Loucy (cell line): ENCODE data around the gene PCNX4.

Experiments used
- H2AFZ ChIP-seq: fragments of 200-600 bp; sonication (generic); 2 replicates; pipeline ENCODE4 v1.6.0; 2016; ENCODE audit warnings: antibody characterized with exemption, mild to moderate bottlenecking, low read length, moderate library complexity
- H3F3A ChIP-seq: fragments of 200-600 bp; 2 replicates; pipeline ENCODE4 v1.6.0; 2016; ENCODE audit warnings: antibody characterized with exemption, low read depth, mild to moderate bottlenecking
- H3K27me3 ChIP-seq: fragments of 200-600 bp; sonication (generic); 2 replicates; pipeline ENCODE4 v1.6.1; 2014; ENCODE audit warnings: low read length, mild to moderate bottlenecking; ENCODE audit not compliant: insufficient read depth, poor library complexity, severe bottlenecking
- H3K36me3 ChIP-seq: fragments of 200-600 bp; sonication (generic); 2 replicates; pipeline ENCODE4 v1.6.1; 2016; ENCODE audit warnings: low read length; ENCODE audit not compliant: insufficient read depth
- H3K4me1 ChIP-seq: fragments of 200-600 bp; sonication (generic); 2 replicates; pipeline ENCODE4 v1.5.1; 2014; ENCODE audit warnings: low read length, mild to moderate bottlenecking; ENCODE audit not compliant: insufficient read depth, poor library complexity, severe bottlenecking
- H3K4me2 ChIP-seq: fragments of 200-600 bp; sonication (generic); 2 replicates; pipeline ENCODE4 v1.6.0; 2014; ENCODE audit warnings: antibody characterized with exemption, low read length, low read depth, mild to moderate bottlenecking; ENCODE audit not compliant: poor library complexity, severe bottlenecking
- H3K4me3 ChIP-seq: fragments of 200-600 bp; sonication (generic); 2 replicates; pipeline ENCODE4 v1.5.1; 2014; ENCODE audit warnings: low read length, mild to moderate bottlenecking, mixed read lengths; ENCODE audit not compliant: poor library complexity, severe bottlenecking
- H3K79me2 ChIP-seq: fragments of 200-600 bp; sonication (generic); 2 replicates; pipeline ENCODE4 v1.6.1; 2014; ENCODE audit warnings: low read length; ENCODE audit not compliant: insufficient read depth
- H3K9ac ChIP-seq: fragments of 200-600 bp; sonication (generic); 2 replicates; pipeline ENCODE4 v1.6.0; 2014; ENCODE audit warnings: mild to moderate bottlenecking, low read depth, low read length, moderate library complexity; ENCODE audit not compliant: poor library complexity, severe bottlenecking
- H3K9me2 ChIP-seq: fragments of 200-600 bp; sonication (generic); replicated peaks from 2 replicates; pipeline ENCODE4 v1.6.1; 2016; ENCODE audit warnings: low read depth, low read length, mixed read lengths
- H3K9me3 ChIP-seq: fragments of 200-600 bp; sonication (generic); 2 replicates; pipeline ENCODE4 v1.6.1; 2014; ENCODE audit warnings: mild to moderate bottlenecking, antibody characterized with exemption, low read length, low read depth; ENCODE audit not compliant: insufficient read depth
- H4K20me1 ChIP-seq: fragments of 200-600 bp; sonication (generic); 2 replicates; pipeline ENCODE4 v1.6.0; 2014; ENCODE audit warnings: antibody characterized with exemption, low read length, mild to moderate bottlenecking; ENCODE audit not compliant: insufficient read depth, poor library complexity, severe bottlenecking
- EZH2phosphoT487 ChIP-seq: fragments of 200-600 bp; IDR thresholded peaks from 2 replicates; pipeline ENCODE4 v1.6.1; 2018; ENCODE audit warnings: antibody characterized with exemption, mild to moderate bottlenecking, moderate library complexity, borderline replicate concordance
- TF ChIP-seq, protein P1 (sequence below): fragments of 200-600 bp; sonication (generic); conservative IDR thresholded peaks from 2 replicates; pipeline ENCODE4 v1.5.1; 2014; ENCODE audit warnings: mild to moderate bottlenecking, antibody characterized with exemption, low read length

The PCNX4 gene

DNA sequence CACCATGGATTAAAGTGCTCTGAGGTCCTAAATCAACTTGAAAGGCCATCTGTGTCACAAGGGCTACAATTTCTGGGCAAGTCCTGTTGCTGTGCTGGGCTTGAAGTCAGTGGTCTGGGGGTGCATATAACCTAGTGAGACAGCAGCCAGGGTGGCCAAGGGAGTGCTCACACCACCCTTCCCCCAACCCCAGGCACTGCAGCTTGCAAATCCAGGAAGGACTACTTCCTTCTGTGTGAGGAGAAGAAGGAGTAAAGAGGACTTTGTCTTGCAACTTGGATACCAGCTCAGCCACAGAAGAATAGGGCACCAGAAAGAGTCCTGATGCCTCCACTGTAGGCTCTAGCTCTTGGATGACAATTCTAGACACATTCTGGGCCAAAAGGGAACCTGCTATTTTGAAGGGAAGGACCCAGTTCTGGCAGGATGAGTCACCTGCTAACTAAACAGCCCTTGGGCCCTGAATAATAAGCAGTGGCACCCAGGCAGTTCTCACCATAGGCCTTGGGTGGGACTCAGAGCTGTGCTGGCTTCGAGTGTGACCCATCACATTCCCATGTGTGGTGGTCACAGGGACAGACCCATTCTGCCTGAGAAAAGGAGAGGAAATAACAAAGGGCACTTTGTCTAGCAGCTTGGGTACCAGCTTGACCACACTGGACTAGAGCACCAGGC is 106.0 kb downstream of the PCNX4 start:
- peaks cover 15% of the 10 kb centered on the region; the same call in 1 of the 2 replicates for H3K9me3 ChIP-seq
- TF ChIP-seq, protein P1, sequence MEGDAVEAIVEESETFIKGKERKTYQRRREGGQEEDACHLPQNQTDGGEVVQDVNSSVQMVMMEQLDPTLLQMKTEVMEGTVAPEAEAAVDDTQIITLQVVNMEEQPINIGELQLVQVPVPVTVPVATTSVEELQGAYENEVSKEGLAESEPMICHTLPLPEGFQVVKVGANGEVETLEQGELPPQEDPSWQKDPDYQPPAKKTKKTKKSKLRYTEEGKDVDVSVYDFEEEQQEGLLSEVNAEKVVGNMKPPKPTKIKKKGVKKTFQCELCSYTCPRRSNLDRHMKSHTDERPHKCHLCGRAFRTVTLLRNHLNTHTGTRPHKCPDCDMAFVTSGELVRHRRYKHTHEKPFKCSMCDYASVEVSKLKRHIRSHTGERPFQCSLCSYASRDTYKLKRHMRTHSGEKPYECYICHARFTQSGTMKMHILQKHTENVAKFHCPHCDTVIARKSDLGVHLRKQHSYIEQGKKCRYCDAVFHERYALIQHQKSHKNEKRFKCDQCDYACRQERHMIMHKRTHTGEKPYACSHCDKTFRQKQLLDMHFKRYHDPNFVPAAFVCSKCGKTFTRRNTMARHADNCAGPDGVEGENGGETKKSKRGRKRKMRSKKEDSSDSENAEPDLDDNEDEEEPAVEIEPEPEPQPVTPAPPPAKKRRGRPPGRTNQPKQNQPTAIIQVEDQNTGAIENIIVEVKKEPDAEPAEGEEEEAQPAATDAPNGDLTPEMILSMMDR: no peak
- no peak for TF ChIP-seq EZH2phosphoT487
- H3K4me3 ChIP-seq: no peak overlapping the region
- peaks cover 4% of the 10 kb centered on the region; the same call in 1 of the 2 replicates for H3F3A ChIP-seq
- H3K36me3 ChIP-seq: no peaks in the 10 kb centered on the region
- H3K4me2 ChIP-seq: no peak overlapping the region
- H3K79me2 ChIP-seq: no peaks in the 10 kb centered on the region
- H3K4me1 ChIP-seq: peaks cover 31% of the 10 kb centered on the region
- no peaks in the 10 kb centered on the region for H3K27me3 ChIP-seq
- peak overlapping the region; percentile 39 for H2AFZ ChIP-seq
- peak overlapping the region; percentile 8 for H3K9ac ChIP-seq
- H3K9me2 ChIP-seq: no peaks in the 10 kb centered on the region
- no peaks in the 10 kb centered on the region for H4K20me1 ChIP-seq

DNA sequence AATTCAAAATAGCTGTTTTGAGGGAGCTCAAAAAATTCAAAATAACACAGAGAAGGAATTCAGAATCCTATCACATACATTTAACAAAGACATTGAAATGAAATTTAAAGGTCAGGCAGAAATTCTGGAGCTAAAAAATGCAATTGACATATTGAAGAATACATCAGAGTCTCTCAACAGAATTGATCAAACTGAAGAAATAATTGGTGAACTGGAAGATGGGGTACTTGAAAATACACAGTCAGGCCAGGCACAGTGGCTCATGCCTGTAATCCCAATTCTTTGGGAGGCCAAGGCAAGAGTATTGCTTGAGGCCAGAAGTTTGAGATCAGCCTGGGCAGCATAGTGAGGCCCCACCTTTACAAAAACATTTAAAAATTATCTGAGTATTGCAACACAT is 107.6 kb downstream of the PCNX4 start:
- TF ChIP-seq EZH2phosphoT487: no peak
- TF ChIP-seq, protein P1: no peak
- no peaks in the 10 kb centered on the region for H3K9me2 ChIP-seq

DNA sequence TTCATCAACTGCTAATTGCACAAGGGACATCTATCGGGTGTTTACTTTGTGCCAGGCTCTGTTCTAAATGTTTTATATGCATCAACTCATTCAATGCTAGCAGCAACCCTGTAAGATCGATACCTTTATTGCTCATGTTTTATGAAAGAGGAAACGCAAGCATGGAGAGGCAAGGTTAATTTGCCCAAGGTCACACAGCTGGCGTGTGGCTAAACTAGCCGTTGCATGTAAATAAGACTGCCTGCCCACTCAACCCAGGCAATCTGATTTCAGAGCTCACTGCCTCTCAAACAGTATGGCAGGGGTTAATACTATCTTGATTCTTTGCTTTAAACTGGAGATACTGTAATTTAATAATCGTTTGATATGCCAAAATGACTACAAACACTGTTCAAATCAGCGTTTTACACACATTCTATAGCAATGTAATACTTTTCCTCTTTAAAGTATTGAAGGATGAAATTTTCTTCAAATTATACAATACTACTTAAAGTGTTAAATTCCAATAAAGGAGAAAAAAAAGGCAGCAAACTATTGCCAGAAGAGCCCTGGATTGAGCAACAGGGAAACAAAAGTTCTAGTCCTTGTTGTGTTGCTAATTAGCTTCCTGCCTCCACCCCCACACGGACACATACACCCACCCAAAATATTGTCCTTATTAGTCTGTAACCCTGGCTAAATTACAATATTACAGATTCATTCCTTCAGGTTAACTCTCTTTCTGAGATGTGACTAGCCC is 112.5 kb downstream of the PCNX4 start:
- Histone ChIP-seq H3K36me3 (no peaks in the 10 kb centered on the region), H3K4me2 (no peak overlapping the region), H3K79me2 (no peaks in the 10 kb centered on the region), H3K9me2 (no peaks in the 10 kb centered on the region), H3K9me3 (peaks cover 6% of the 10 kb centered on the region; the same call in 1 of the 2 replicates), H3K4me1 (no peaks in the 10 kb centered on the region), H3K4me3 (no peak overlapping the region), H3K27me3 (no peaks in the 10 kb centered on the region), H4K20me1 (no peaks in the 10 kb centered on the region), H3F3A (no peaks in the 10 kb centered on the region), H2AFZ (peak overlapping the region; percentile 51), H3K9ac (no peak overlapping the region)
- TF ChIP-seq, protein P1: no peak

More for the DNA sequence above, 107.6 kb downstream of the PCNX4 start:
- Histone ChIP-seq H3K27me3 (no peaks in the 10 kb centered on the region), H3K4me1 (peaks cover 31% of the 10 kb centered on the region), H4K20me1 (no peaks in the 10 kb centered on the region), H3F3A (peaks cover 4% of the 10 kb centered on the region; the same call in 1 of the 2 replicates), H3K9ac (no peak overlapping the region), H2AFZ (no peak overlapping the region), H3K36me3 (no peaks in the 10 kb centered on the region), H3K4me3 (no peak overlapping the region), H3K79me2 (no peaks in the 10 kb centered on the region), H3K9me3 (peaks cover 15% of the 10 kb centered on the region; the same call in 1 of the 2 replicates), H3K4me2 (no peak overlapping the region)
